Activated T-helper 17 cell treated with anti-CD3 and anti-CD28 coated beads, Interleukin-2, amount 50 U/mL, for 72 hours (primary cell): ENCODE results near the gene CPOX. TPM values are rescaled to one million over a fixed set of nuclear protein-coding genes. Genes with fewer than 3 reads are reported as not detected.

Experiments used
- ATAC-seq: fragments of 150-1000 bp; cut with Tn5 transposase; replicated peaks from 2 replicates; pipeline ENCODE4 v1.10.0; 2021; ENCODE audit warnings: mild to moderate bottlenecking, moderate library complexity
- H3K27ac Mint-ChIP-seq: one replicate; pipeline ENCODE4 v1.8.0; 2022; ENCODE audit warnings: mixed read lengths
- H3K27me3 Mint-ChIP-seq: one replicate; pipeline ENCODE4 v1.8.0; 2022; ENCODE audit warnings: mixed read lengths
- H3K36me3 Mint-ChIP-seq: one replicate; pipeline ENCODE4 v1.8.0; 2022; ENCODE audit warnings: low read depth, mild to moderate bottlenecking, mixed read lengths
- H3K4me1 Mint-ChIP-seq: one replicate; pipeline ENCODE4 v1.8.0; 2022; ENCODE audit warnings: mixed read lengths
- H3K4me3 Mint-ChIP-seq: one replicate; pipeline ENCODE4 v1.8.0; 2022; ENCODE audit warnings: mild to moderate bottlenecking, mixed read lengths
- H3K9me3 Mint-ChIP-seq: one replicate; pipeline ENCODE4 v1.8.0; 2022; ENCODE audit warnings: mixed read lengths
- total RNA-seq, 2 donors: library from RNA; stranded (reverse); gene quantifications; one replicate each; pipeline ENCODE4 v1.2.3, GENCODE V29; 2022

The CPOX gene
- total RNA-seq, 2 donors from 2014 or later, result 64.2 to 75.9 TPM

- Mint-ChIP-seq H3K27ac (peak overlapping the region; percentile 63), H3K9me3 (no peaks in the 10 kb centered on the region), H3K4me1 (peaks cover 24% of the 10 kb centered on the region), H3K27me3 (no peaks in the 10 kb centered on the region), H3K4me3 (no peak overlapping the region), H3K36me3 (peaks cover 98% of the 10 kb centered on the region)
- no peak for ATAC-seq
These were observed 9.6 kb downstream of the CPOX start for GRCh38 chr3:98583766-98584165.

GRCh38 chr3:98582042-98582441 lies 11.4 kb downstream of the CPOX start:
- Mint-ChIP-seq H3K4me3 (no peak overlapping the region), H3K27ac (no peak overlapping the region), H3K4me1 (peaks cover 30% of the 10 kb centered on the region), H3K9me3 (no peaks in the 10 kb centered on the region), H3K36me3 (peaks cover 98% of the 10 kb centered on the region), H3K27me3 (no peaks in the 10 kb centered on the region)
- no peak for ATAC-seq

GRCh38 chr3:98581474-98581873 lies 11.9 kb downstream of the CPOX start:
- peak overlapping the region; percentile 74 for H3K27ac Mint-ChIP-seq
- ATAC-seq, result no peak
- no peak overlapping the region for H3K4me3 Mint-ChIP-seq
- H3K4me1 Mint-ChIP-seq, result peaks cover 35% of the 10 kb centered on the region
- H3K27me3 Mint-ChIP-seq, result no peaks in the 10 kb centered on the region
- no peaks in the 10 kb centered on the region for H3K9me3 Mint-ChIP-seq
- peaks cover 98% of the 10 kb centered on the region for H3K36me3 Mint-ChIP-seq

GRCh38 chr3:98580401-98581386 lies 12.7 kb downstream of the CPOX start:
- ATAC-seq, result peak; percentile 48
- H3K27me3 Mint-ChIP-seq, result no peaks in the 10 kb centered on the region
- no peak overlapping the region for H3K4me3 Mint-ChIP-seq
- peak overlapping the region; percentile 74 for H3K27ac Mint-ChIP-seq
- peaks cover 40% of the 10 kb centered on the region for H3K4me1 Mint-ChIP-seq
- no peaks in the 10 kb centered on the region for H3K9me3 Mint-ChIP-seq
- peaks cover 98% of the 10 kb centered on the region for H3K36me3 Mint-ChIP-seq

GRCh38 chr3:98577178-98577895 lies 16.1 kb downstream of the CPOX start:
- ATAC-seq, result peak; percentile 10
- peak overlapping the region; percentile 37 for H3K27ac Mint-ChIP-seq
- H3K27me3 Mint-ChIP-seq, result no peaks in the 10 kb centered on the region
- no peak overlapping the region for H3K4me3 Mint-ChIP-seq
- H3K36me3 Mint-ChIP-seq, result peaks cover 69% of the 10 kb centered on the region
- no peaks in the 10 kb centered on the region for H3K9me3 Mint-ChIP-seq
- H3K4me1 Mint-ChIP-seq, result peaks cover 47% of the 10 kb centered on the region

GRCh38 chr3:98574132-98574531 lies 19.3 kb downstream of the CPOX start:
- H3K27me3 Mint-ChIP-seq, result no peaks in the 10 kb centered on the region
- H3K36me3 Mint-ChIP-seq, result peaks cover 39% of the 10 kb centered on the region
- H3K4me3 Mint-ChIP-seq, result peak overlapping the region; percentile 85
- ATAC-seq, result peak; percentile 98
- peaks cover 44% of the 10 kb centered on the region for H3K4me1 Mint-ChIP-seq
- H3K9me3 Mint-ChIP-seq, result no peaks in the 10 kb centered on the region
- H3K27ac Mint-ChIP-seq, result peak overlapping the region; percentile 92

GRCh38 chr3:98573181-98573728 lies 20.2 kb downstream of the CPOX start:
- H3K4me3 Mint-ChIP-seq, result peak overlapping the region; percentile 85
- peaks cover 30% of the 10 kb centered on the region for H3K36me3 Mint-ChIP-seq
- no peaks in the 10 kb centered on the region for H3K27me3 Mint-ChIP-seq
- no peaks in the 10 kb centered on the region for H3K9me3 Mint-ChIP-seq
- peaks cover 44% of the 10 kb centered on the region for H3K4me1 Mint-ChIP-seq
- ATAC-seq, result no peak
- H3K27ac Mint-ChIP-seq, result peak overlapping the region; percentile 92

GRCh38 chr3:98568402-98568801 lies 25.0 kb downstream of the CPOX start:
- peak overlapping the region; percentile 46 for H3K4me3 Mint-ChIP-seq
- H3K36me3 Mint-ChIP-seq, result no peaks in the 10 kb centered on the region
- no peaks in the 10 kb centered on the region for H3K27me3 Mint-ChIP-seq
- peak overlapping the region; percentile 58 for H3K27ac Mint-ChIP-seq
- peaks cover 36% of the 10 kb centered on the region for H3K4me1 Mint-ChIP-seq
- no peaks in the 10 kb centered on the region for H3K9me3 Mint-ChIP-seq
- ATAC-seq, result no peak

GRCh38 chr3:98567666-98568270 lies 25.6 kb downstream of the CPOX start:
- peak; percentile 64 for ATAC-seq
- Mint-ChIP-seq H3K27me3 (no peaks in the 10 kb centered on the region), H3K9me3 (no peaks in the 10 kb centered on the region), H3K27ac (peak overlapping the region; percentile 58), H3K4me3 (peak overlapping the region; percentile 46), H3K36me3 (no peaks in the 10 kb centered on the region), H3K4me1 (peaks cover 34% of the 10 kb centered on the region)

- peaks cover 31% of the 10 kb centered on the region for H3K4me1 Mint-ChIP-seq
- no peaks in the 10 kb centered on the region for H3K27me3 Mint-ChIP-seq
- H3K9me3 Mint-ChIP-seq, result no peaks in the 10 kb centered on the region
- peak overlapping the region; percentile 46 for H3K4me3 Mint-ChIP-seq
- peak overlapping the region; percentile 96 for H3K27ac Mint-ChIP-seq
- no peak for ATAC-seq
- no peaks in the 10 kb centered on the region for H3K36me3 Mint-ChIP-seq
These were observed 27.6 kb downstream of the CPOX start for GRCh38 chr3:98565843-98566242.

GRCh38 chr3:98565237-98565643 lies 28.2 kb downstream of the CPOX start:
- Mint-ChIP-seq H3K4me1 (peaks cover 32% of the 10 kb centered on the region), H3K9me3 (no peaks in the 10 kb centered on the region), H3K27ac (peak overlapping the region; percentile 96), H3K36me3 (no peaks in the 10 kb centered on the region), H3K27me3 (no peaks in the 10 kb centered on the region), H3K4me3 (peak overlapping the region; percentile 46)
- peak; percentile 61 for ATAC-seq

- H3K4me1 Mint-ChIP-seq, result peaks cover 32% of the 10 kb centered on the region
- peak overlapping the region; percentile 46 for H3K4me3 Mint-ChIP-seq
- H3K36me3 Mint-ChIP-seq, result no peaks in the 10 kb centered on the region
- H3K27ac Mint-ChIP-seq, result peak overlapping the region; percentile 96
- H3K27me3 Mint-ChIP-seq, result no peaks in the 10 kb centered on the region
- no peaks in the 10 kb centered on the region for H3K9me3 Mint-ChIP-seq
- ATAC-seq, result peak; percentile 15
These were observed 29.0 kb downstream of the CPOX start for GRCh38 chr3:98564282-98565005.

- no peaks in the 10 kb centered on the region for H3K9me3 Mint-ChIP-seq
- peak overlapping the region; percentile 96 for H3K27ac Mint-ChIP-seq
- H3K27me3 Mint-ChIP-seq, result no peaks in the 10 kb centered on the region
- no peaks in the 10 kb centered on the region for H3K36me3 Mint-ChIP-seq
- ATAC-seq, result peak; percentile 49
- H3K4me3 Mint-ChIP-seq, result peak overlapping the region; percentile 46
- H3K4me1 Mint-ChIP-seq, result peaks cover 37% of the 10 kb centered on the region
These were observed 29.6 kb downstream of the CPOX start for GRCh38 chr3:98563661-98564281.
